ENCODE results near the gene TRPM5.

- TF ChIP-seq CTCF (IDR thresholded peaks at IDR 0.05) (no peak), POLR2A (IDR thresholded peaks at IDR 0.05) (no peak)
Observed at GRCh38 chr11:2431395-2431794, 12.9 kb downstream of the TRPM5 start.
